Measurements from ENCODE around the gene ZFP62.

ZFP62 gene

DNA sequence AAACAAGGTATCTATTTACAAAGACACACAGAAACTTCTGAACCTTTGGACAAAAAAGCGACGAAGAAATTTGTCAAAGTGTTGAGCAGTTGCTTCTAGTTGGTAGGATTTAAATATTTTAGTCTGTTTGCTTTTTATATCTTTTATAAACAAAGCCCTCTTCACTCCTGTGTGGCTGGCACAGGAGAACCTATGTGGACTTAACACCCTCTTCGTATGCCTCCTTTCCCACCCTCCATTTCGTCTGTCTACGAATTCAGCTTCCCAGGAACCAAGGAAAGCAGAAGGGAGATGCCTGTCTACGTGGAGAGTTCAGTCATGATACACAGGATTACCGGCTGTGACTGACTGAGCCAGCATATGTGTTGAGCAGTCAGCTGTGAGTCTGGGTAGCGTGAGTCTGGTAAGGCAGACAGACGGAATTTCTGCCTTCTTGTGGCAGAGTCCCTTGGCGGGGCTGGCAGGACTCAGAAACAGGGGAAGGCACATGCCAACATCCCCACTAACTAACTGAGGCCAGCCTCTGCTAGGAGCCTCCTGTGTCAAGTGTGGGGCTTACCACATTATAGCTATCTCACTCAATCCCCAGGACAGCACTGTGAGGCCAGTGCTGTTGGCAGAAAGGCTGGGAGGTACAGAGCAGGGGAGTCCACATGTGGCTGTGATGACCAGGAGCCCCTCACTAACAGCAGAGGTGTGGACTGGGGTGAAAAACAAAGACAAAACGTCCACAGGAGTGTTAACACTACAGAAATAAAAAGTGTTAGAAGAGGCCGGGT lies 13.9 kb upstream of the ZFP62 start:
- H3K27me3 Mint-ChIP-seq (ENCODE audit: low read depth) = peaks cover 14% of the 10 kb centered on the region
- H3K4me3 Mint-ChIP-seq = no peak overlapping the region
- no peaks in the 10 kb centered on the region for H3K36me3 Mint-ChIP-seq (ENCODE audit: low read depth)
- no peak overlapping the region for H3K27ac Mint-ChIP-seq
- H3K9me3 Mint-ChIP-seq = no peaks in the 10 kb centered on the region
- no peak for DNase-seq (ENCODE audit: low spot score)
- H3K4me1 Mint-ChIP-seq (ENCODE audit: low read depth) = peaks cover 9% of the 10 kb centered on the region

DNA sequence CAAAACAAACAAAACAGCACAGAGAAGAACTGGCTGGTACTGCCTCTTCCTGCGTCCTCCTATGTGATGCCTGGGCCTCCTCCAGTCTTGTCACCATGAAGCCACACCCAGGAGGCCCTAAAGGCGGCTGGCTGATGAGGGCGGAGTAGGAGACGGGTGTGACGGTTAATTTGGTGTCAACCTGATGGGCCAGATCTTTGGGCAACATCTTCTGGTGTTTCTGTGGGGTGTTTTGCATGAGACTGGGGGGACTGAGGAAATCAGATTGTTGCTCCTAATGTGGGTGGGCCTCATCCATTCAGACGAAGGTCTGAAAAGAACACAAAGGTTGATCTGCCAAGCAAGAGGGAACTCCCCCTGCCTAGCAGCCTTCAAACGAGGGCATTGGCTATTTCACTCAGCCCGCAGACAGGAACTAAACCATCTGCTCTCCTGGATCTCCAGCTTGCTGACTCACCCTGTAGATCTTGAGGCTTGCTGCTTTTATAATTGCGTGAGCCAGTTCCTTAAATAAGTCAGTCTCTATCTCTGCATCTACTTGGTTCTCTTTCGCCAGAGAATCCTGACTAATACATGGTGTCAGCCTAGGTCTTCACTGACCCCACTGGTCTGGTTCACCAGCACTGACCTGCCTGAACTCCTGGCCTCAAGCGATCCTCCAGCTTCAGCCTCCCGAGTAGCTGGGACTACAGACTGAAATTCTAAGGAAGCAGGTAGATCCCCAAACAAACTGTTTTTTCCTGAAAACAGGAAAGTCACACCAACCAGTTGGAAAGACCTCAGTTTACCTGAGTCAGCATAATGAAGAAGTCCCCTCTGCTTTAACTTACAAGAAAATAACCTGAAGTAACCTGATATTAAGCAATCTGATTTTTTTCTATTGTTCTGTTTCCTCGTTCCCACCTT lies 12.8 kb upstream of the ZFP62 start:
- no peak overlapping the region for H3K4me3 Mint-ChIP-seq
- H3K27ac Mint-ChIP-seq = peak overlapping the region; percentile 79
- peaks cover 10% of the 10 kb centered on the region for H3K4me1 Mint-ChIP-seq (ENCODE audit: low read depth)
- no peak for DNase-seq (ENCODE audit: low spot score)
- H3K27me3 Mint-ChIP-seq (ENCODE audit: low read depth) = peaks cover 10% of the 10 kb centered on the region
- no peaks in the 10 kb centered on the region for H3K36me3 Mint-ChIP-seq (ENCODE audit: low read depth)
- no peaks in the 10 kb centered on the region for H3K9me3 Mint-ChIP-seq

GRCh38 chr5:180872419-180872818 lies 11.3 kb upstream of the ZFP62 start:
- Mint-ChIP-seq H3K27ac (no peak overlapping the region), H3K4me1 (ENCODE audit: low read depth) (peaks cover 12% of the 10 kb centered on the region), H3K4me3 (no peak overlapping the region), H3K27me3 (ENCODE audit: low read depth) (peaks cover 16% of the 10 kb centered on the region), H3K9me3 (no peaks in the 10 kb centered on the region), H3K36me3 (ENCODE audit: low read depth) (no peaks in the 10 kb centered on the region)
- no peak for DNase-seq (ENCODE audit: low spot score)

GRCh38 chr5:180870276-180871068 lies 9.4 kb upstream of the ZFP62 start:
- DNase-seq (ENCODE audit: low spot score) = no peak
- no peaks in the 10 kb centered on the region for H3K36me3 Mint-ChIP-seq (ENCODE audit: low read depth)
- peaks cover 12% of the 10 kb centered on the region for H3K4me1 Mint-ChIP-seq (ENCODE audit: low read depth)
- no peak overlapping the region for H3K4me3 Mint-ChIP-seq
- no peak overlapping the region for H3K27ac Mint-ChIP-seq
- no peaks in the 10 kb centered on the region for H3K9me3 Mint-ChIP-seq
- peaks cover 20% of the 10 kb centered on the region for H3K27me3 Mint-ChIP-seq (ENCODE audit: low read depth)

- no peak for DNase-seq (ENCODE audit: low spot score)
- H3K36me3 Mint-ChIP-seq (ENCODE audit: low read depth) = no peaks in the 10 kb centered on the region
- no peak overlapping the region for H3K27ac Mint-ChIP-seq
- H3K4me1 Mint-ChIP-seq (ENCODE audit: low read depth) = peaks cover 12% of the 10 kb centered on the region
- peaks cover 20% of the 10 kb centered on the region for H3K27me3 Mint-ChIP-seq (ENCODE audit: low read depth)
- H3K4me3 Mint-ChIP-seq = no peak overlapping the region
- H3K9me3 Mint-ChIP-seq = no peaks in the 10 kb centered on the region
Observed at GRCh38 chr5:180869587-180869986, 8.5 kb upstream of the ZFP62 start.

DNA sequence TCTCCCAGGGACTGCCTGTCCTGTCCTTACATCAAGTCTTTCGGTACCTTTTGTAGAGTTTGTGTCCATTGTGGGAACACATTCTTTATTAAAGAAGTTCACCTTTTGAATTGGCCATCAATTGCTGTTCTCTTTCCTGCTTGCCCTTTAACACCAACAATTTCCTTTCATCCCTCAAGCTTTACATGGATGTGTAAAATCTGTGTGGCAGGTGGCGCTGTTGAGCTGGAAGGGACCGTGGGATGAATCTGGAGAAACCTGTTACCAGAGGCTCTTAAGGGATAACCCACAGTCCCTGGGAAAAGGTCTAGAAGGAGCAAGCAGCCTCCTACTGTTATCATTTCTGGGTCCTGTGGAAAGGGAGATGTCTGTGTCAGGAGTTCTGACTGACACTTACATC lies 7.9 kb upstream of the ZFP62 start:
- H3K27me3 Mint-ChIP-seq (ENCODE audit: low read depth) = peaks cover 20% of the 10 kb centered on the region
- no peak overlapping the region for H3K27ac Mint-ChIP-seq
- peaks cover 10% of the 10 kb centered on the region for H3K4me1 Mint-ChIP-seq (ENCODE audit: low read depth)
- no peaks in the 10 kb centered on the region for H3K36me3 Mint-ChIP-seq (ENCODE audit: low read depth)
- H3K9me3 Mint-ChIP-seq = no peaks in the 10 kb centered on the region
- H3K4me3 Mint-ChIP-seq = no peak overlapping the region
- DNase-seq (ENCODE audit: low spot score) = peak; percentile 43

DNA sequence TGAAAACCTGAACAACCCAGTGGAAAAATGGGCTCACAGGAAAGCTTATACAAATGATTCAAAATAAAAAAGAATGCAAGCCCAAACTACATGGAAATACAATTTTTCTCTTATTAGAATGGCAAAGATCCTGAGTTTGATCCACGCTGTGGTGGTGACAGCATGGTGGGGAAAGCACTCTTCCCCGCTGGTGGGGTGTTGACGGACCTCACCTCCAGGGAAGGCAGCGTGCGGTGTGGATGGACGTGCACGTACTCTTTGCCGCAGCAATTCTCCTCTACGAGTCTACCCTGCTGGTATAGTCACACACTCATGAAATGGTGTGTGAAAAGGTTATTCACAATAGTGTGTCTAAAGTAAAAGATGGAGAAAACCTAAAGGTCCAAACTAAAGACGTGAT lies 5.9 kb upstream of the ZFP62 start:
- H3K4me3 Mint-ChIP-seq = no peak overlapping the region
- peaks cover 2% of the 10 kb centered on the region for H3K4me1 Mint-ChIP-seq (ENCODE audit: low read depth)
- H3K9me3 Mint-ChIP-seq = no peaks in the 10 kb centered on the region
- H3K27me3 Mint-ChIP-seq (ENCODE audit: low read depth) = peaks cover 20% of the 10 kb centered on the region
- DNase-seq (ENCODE audit: low spot score) = no peak
- no peak overlapping the region for H3K27ac Mint-ChIP-seq
- no peaks in the 10 kb centered on the region for H3K36me3 Mint-ChIP-seq (ENCODE audit: low read depth)

DNA sequence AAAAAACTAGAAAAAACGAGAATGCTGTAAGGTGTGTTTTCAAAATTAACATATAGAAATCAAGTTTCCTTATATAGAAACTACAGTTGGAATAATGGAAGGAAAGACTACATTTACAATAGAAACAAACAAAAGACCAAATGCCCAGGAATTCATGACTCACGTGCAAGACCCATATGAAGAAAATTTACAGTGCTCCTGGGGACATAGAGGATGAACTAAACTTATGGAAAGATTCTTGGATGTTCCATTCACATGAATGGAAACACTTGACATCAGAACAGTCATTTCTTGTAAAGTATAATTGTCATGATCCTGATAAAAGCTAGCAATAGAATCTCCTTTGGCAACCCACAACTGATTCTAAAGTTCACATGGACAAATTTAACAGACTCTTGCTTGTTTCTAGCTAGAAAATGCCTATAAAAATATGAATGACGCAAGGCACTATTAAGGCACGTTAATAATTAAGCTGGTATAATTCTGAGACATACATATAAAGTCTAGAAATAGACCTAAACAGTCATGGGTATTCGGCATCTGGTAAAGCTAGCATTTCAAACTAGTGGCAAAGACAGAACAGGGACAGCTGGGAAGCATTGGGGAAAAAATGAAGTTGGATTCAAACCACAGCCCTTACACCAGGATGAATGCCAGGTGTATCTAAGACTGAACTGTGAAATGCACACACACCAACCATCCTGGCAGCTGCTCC lies 5.1 kb upstream of the ZFP62 start:
- no peak for DNase-seq (ENCODE audit: low spot score)
- Mint-ChIP-seq H3K27ac (no peak overlapping the region), H3K36me3 (ENCODE audit: low read depth) (no peaks in the 10 kb centered on the region), H3K4me3 (no peak overlapping the region), H3K4me1 (ENCODE audit: low read depth) (peaks cover 2% of the 10 kb centered on the region), H3K27me3 (ENCODE audit: low read depth) (peaks cover 20% of the 10 kb centered on the region), H3K9me3 (no peaks in the 10 kb centered on the region)

GRCh38 chr5:180862645-180863044 lies 1.6 kb upstream of the ZFP62 start:
- peaks cover 5% of the 10 kb centered on the region for H3K36me3 Mint-ChIP-seq (ENCODE audit: low read depth)
- no peak overlapping the region for H3K27ac Mint-ChIP-seq
- no peaks in the 10 kb centered on the region for H3K9me3 Mint-ChIP-seq
- H3K27me3 Mint-ChIP-seq (ENCODE audit: low read depth) = peaks cover 11% of the 10 kb centered on the region
- no peak for DNase-seq (ENCODE audit: low spot score)
- no peak overlapping the region for H3K4me3 Mint-ChIP-seq
- H3K4me1 Mint-ChIP-seq (ENCODE audit: low read depth) = peaks cover 12% of the 10 kb centered on the region

DNA sequence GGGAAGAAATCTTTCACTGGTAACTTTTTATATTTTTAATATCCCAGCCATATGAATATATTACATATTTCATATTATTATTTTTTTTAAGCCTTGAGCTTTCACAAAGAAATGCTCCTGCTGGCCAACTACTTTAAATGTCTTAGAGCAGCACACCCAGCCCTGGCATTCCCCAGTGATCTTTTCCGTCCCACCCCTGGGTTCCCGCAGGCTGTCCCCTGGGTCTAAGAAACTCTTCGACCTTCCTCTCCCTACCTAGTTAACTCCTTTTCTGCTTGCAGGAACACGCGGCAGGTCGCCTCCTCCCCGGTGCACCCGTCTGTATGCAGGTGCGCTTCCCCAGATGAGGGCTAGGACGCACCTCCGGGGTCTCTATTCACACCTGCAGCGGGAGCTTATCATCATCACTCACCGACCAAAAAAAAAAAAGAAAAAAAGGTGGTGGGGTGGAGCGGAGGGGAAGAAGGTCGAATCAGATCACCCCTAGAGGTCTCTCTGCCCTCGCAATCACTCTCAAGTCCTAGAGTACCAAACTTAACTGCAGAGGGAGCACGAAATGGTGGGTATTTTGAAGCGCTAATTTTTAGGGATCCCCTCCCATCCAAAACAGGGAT lies 696 bp downstream of the ZFP62 start:
- Mint-ChIP-seq H3K27me3 (ENCODE audit: low read depth) (no peaks in the 10 kb centered on the region), H3K36me3 (ENCODE audit: low read depth) (peaks cover 20% of the 10 kb centered on the region)
- DNase-seq (ENCODE audit: low spot score) = no peak

GRCh38 chr5:180858586-180858985 lies 2.5 kb downstream of the ZFP62 start:
- DNase-seq (ENCODE audit: low spot score) = no peak
- peaks cover 37% of the 10 kb centered on the region for H3K36me3 Mint-ChIP-seq (ENCODE audit: low read depth)
- H3K4me1 Mint-ChIP-seq (ENCODE audit: low read depth) = peaks cover 12% of the 10 kb centered on the region
- peaks cover 20% of the 10 kb centered on the region for H3K9me3 Mint-ChIP-seq
- H3K27me3 Mint-ChIP-seq (ENCODE audit: low read depth) = no peaks in the 10 kb centered on the region
- no peak overlapping the region for H3K27ac Mint-ChIP-seq
- no peak overlapping the region for H3K4me3 Mint-ChIP-seq

More for the DNA sequence above, 696 bp downstream of the ZFP62 start:
- peaks cover 12% of the 10 kb centered on the region for H3K4me1 Mint-ChIP-seq (ENCODE audit: low read depth)
- H3K9me3 Mint-ChIP-seq = peaks cover 8% of the 10 kb centered on the region
- H3K27ac Mint-ChIP-seq = peak overlapping the region; percentile 93
- H3K4me3 Mint-ChIP-seq = peak overlapping the region; percentile 90

GRCh38 chr5:180853848-180854176 lies 7.3 kb downstream of the ZFP62 start:
- H3K36me3 Mint-ChIP-seq (ENCODE audit: low read depth) = peaks cover 82% of the 10 kb centered on the region
- no peak overlapping the region for H3K27ac Mint-ChIP-seq
- no peaks in the 10 kb centered on the region for H3K27me3 Mint-ChIP-seq (ENCODE audit: low read depth)
- no peak overlapping the region for H3K4me3 Mint-ChIP-seq
- peaks cover 67% of the 10 kb centered on the region for H3K9me3 Mint-ChIP-seq
- DNase-seq (ENCODE audit: low spot score) = no peak
- H3K4me1 Mint-ChIP-seq (ENCODE audit: low read depth) = no peaks in the 10 kb centered on the region

Measured in T-helper 2 cell treated with Interferon-gamma antibody and Interleukin-4, amounts not matched to agents 5 μg/mL and 100 μg/mL, for 36 hours (primary cell).